Activated CD4-positive, alpha-beta T cell treated with anti-CD3 and anti-CD28 coated beads, Interleukin-2, amount 50 U/mL, for 1 hour (primary cell): Measurements from ENCODE around the gene SF3B4.
"Not testable (repeated sequence)": the region's sequence is repeated elsewhere in the genome, so short reads cannot be mapped to it uniquely, and the experiment has no call there.

Experiments used
- DNase-seq: peaks from one replicate; pipeline ENCODE4 v3.0.0-alpha.2; 2020

The SF3B4 gene

GRCh38 chr1:149931212-149931790 lies 3.7 kb upstream of the SF3B4 start:
- DNase-seq = no peak

GRCh38 chr1:149929856-149930255 lies 2.3 kb upstream of the SF3B4 start:
- no peak for DNase-seq

DNA sequence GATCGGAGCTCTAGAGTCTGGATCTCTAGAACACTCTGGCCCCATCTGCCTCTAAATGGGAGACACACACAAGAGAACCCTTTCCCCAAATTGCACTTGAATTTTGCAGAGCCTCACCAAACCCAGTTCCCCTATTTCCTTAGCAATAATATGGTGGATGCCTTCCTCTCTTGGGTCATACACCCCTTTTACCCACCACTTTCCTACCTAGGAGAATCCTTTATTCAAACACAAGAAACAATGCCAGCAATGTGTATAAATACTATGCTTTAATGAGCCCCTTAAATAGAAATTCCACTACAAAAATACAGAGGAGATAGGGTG lies 760 bp upstream of the SF3B4 start:
- no peak for DNase-seq

DNA sequence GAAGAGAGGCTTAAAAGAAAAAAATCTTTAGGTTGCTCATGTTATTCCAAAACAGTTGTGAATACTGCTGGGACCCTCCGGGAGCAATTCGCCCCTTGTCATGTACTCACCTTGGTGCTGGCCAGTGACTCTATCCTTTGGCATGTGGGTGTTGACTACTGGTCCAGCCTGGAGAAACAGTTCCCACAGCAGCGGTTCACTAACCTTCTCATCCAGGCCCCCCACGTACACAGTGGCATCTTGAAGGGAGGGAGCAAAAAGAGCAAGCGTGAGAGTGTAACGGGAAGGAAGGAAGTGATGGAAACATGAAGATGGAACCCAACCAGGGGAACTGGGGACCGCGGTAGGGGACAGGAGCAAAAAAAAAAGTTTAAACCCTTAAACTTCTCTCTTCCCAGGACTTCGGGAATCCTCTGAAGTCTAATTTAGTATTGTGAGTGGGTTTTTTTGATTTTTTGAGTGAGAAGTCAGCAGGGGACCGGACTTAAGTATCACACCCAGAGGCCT lies 494 bp downstream of the SF3B4 start:
- DNase-seq = no peak

- no peak for DNase-seq
Measured at GRCh38 chr1:149926296-149926695, 1.3 kb downstream of the SF3B4 start.

- no peak for DNase-seq
Measured at GRCh38 chr1:149925751-149926150, 1.9 kb downstream of the SF3B4 start.

DNA sequence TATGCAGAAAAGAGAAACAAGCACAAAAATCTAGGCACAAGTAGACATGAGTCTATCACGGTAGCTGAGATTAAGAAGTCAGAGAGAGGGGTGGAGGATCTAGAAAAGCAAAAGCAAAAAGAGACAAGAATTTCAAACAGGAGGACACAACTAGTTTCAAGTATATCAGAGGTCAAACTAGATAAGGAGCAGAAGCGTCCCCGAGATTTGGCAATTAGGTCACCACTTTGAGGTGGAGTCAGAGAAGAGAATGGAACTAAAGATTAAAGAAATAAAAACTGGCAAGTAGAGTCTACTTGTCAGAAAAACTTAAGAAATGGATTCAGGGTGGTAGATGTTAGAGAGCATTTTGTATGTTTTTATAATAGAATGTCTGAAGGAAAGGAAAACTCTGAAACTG lies 2.3 kb downstream of the SF3B4 start:
- no peak for DNase-seq

- DNase-seq = no peak
Measured at GRCh38 chr1:149923626-149924025, 4.0 kb downstream of the SF3B4 start.

- DNase-seq = peak; percentile 35
Measured at GRCh38 chr1:149917571-149918144, 9.9 kb downstream of the SF3B4 start, which contains the start of gene SV2A. TSS of gene SV2A (minus strand) at chr1:149917844. CDS start at chr1:149913840, 4,004 bp downstream.

DNA sequence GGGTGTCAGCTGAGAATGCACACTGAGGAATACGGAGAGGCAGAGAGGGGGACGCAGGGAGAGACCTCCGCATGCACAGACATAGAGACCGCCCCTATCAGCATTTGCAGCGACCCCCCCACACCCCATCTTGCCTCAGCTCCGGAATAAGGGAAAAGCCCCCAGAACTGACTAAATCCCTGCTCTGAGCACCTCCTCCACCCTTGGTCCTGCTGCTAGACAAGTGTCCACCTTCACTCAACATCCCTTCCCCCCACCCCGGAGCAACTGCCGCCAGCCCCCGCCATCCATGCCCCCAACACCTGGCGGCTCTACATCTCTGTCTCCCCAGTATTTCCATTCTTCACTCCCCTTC lies 10.7 kb downstream of the SF3B4 start:
- DNase-seq = no peak

DNA sequence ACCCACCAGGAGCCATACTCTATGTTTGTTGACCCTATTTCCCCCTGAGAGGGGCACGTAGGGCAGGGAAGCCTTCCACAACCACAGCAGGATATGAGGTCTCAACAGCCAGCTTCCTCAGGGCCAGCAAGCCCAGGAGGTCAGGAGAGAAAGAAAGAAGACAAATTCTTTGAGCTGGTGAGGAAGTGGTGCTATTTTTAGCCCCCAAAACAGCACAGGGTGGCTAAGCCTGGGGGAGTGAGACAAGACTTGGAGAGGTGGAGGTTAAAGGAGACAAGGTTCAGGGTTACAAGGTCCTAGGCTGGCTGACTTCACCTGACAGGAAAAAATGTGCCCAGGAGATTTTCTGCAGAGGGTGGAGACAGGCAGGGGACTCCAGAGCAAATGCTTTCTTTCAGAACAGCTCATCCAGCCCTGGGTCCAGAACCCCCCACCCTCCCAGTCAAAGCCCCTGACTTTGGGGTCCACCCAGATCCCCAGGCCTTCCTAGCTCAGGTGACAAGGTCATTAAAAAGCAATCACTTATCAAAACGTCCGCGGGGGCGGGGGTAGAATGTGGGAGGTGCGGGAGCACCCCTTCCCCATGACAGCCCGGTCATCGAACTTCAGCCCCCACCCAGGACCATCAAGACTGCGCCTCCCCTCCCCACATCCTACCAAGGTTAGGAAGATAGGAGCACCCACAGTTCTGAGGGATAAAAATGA lies 11.3 kb downstream of the SF3B4 start:
- no peak for DNase-seq

DNA sequence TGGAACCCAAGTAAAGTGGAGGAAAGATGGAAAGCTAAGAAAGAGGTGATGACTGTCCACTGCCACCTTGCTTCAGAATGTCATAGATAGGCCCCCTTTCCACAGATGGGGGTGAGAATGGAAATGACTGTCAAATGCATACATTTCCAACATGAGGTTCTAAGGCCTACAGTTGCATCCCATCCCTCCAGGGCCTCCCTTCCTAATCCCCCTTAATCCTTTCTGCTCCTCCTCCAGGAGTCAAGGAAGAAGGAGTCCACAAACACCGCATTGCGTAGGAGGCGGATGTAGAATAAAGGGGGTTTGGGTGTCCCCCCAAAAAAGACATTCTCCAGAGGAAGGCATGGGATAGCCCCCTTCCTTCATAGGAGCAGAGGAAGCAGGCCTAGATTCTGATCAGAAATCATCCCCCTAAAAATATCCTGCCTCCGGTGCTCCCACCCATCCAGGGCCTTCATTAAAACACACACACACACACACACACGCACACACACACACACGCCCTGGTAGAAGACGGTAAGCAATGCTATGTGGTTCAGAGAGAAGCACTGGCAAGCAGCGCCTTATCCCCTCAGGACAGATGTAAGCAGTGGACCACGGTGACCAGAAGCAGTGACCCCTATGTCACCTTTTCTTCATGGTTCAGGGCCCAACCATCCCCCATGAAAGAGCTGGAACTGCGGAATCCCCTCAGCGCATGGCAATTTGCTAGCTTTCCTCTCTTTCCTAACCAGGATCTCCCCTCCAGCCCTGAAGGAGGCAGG lies 12.0 kb downstream of the SF3B4 start:
- no peak for DNase-seq

DNA sequence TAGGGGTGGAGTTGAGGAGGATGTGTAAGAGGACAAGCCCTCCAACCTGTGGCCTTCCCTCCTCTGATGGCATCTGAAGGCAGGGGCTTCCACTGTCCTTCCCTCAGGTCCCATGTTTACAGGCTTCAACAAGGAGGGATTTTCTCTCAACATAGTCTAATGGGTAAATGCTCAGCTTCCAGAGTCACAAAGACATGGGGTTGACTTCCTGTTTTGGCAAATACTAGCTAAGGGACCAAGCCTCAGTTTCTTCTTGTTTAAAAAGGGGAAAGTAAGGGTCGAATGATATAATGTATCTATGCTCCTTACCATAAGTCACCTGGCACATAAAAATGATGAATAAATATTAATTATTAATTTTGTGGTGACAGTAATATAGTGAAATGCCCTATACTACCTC lies 13.1 kb downstream of the SF3B4 start:
- no peak for DNase-seq

DNA sequence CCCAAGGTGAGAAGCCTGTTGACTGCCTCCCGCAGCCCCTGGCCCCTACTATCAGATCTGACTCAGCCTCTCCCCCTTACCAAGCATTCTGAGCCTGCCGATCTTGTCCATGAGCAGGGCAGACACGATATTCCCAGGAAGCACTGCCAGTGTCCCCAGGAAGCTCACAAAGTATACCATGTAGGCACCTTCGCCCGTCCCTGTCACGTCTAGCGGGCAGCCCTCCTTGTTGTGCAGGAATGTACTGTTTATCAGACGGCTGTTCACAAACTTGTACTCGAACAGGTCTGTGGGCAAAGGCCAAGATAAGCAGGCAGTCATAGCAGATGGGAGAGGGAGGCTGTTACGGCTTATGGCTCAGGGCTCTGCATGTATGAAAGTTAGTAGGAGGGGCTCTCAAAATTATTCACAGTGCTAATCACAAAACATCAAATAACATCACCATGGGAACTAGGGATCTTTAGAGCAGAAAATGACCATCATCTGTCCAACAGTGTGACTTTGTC lies 21.0 kb downstream of the SF3B4 start:
- DNase-seq = no peak

GRCh38 chr1:149903836-149904491 lies 23.6 kb downstream of the SF3B4 start:
- DNase-seq = no peak

DNA sequence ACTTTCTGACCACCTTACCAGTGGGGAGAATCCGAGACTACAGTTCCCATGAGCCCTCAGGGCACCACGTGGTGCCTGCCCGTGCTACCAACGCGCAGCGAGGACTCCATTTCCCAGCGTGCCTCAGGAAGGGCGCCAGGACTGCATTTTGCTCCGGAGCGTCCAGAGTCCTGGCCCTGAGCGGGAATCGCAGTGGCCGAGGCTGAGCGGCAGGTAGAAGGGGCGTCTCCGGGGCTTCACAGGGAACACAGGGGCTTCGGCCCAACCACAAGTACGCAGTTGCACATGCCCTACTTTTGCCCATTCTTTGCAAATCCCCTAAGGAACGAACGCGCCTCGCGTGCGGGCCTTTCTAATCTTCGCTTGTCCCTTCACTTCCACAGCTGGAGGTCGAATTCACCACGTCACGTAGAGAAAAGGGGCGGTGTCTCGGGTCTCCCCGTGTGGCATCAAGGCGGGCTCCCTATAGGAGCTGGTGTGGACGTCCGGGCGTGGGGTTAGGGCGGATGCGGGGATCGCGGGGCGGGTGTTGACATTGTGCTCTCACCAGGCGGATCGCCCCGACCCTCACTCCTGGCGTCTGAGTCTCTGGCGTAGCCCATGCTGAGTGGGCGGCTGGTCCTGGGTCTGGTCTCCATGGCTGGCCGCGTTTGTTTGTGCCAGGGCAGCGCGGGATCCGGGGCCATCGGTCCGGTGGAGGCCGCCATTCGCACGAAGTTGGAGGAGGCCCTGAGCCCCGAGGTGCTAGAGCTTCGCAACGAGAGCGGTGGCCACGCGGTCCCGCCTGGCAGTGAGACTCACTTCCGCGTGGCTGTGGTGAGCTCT lies 27.9 kb downstream of the SF3B4 start, which contains the start of gene BOLA1:
Gene BOLA1 (plus strand): TSS at position 109 of the 825 bp plus-strand sequence. CDS start 492 bp downstream, at position 601.
- peak; percentile 77 for DNase-seq

DNA sequence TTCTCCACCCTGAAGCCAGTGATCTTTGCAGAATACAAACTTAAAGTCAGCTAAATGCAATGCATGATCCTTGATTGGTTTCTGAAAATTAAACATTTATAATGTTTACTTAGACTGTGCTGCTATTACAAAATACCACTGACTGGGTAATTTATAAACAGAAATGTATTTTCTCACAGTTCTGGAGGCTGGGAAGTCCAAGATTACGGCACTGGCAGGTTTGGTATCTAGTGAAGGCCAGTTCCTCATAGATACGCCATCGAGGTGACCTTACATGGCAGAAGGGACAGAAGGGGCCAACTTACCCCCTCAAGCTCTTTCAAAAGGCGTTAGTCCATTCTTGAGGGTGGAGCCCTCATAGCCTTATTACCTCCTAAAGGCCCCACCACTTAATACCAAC lies 31.0 kb downstream of the SF3B4 start:
- DNase-seq = no peak

- DNase-seq = no peak
Measured at GRCh38 chr1:149888999-149889289, 38.7 kb downstream of the SF3B4 start.

- peak; percentile 64 for DNase-seq
Measured at GRCh38 chr1:149888247-149888998, 39.2 kb downstream of the SF3B4 start.

GRCh38 chr1:149887456-149888246 lies 40.0 kb downstream of the SF3B4 start:
- DNase-seq = peak; percentile 58

DNA sequence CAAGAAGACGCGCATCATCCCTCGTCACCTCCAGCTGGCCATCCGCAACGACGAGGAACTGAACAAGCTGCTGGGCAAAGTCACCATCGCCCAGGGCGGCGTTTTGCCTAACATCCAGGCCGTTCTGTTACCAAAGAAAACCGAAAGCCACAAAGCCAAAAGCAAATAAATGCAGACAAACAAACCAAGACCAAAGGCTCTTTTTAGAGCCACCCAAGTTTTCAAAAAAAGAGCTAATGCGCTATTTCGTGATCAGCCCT lies 40.5 kb downstream of the SF3B4 start:
- not testable (repeated sequence) for DNase-seq
